Measurements from ENCODE around the gene THNSL1.
"Not testable (repeated sequence)": the region's sequence is repeated elsewhere in the genome, so short reads cannot be mapped to it uniquely, and the experiment has no call there.

THNSL1 gene, protein sequence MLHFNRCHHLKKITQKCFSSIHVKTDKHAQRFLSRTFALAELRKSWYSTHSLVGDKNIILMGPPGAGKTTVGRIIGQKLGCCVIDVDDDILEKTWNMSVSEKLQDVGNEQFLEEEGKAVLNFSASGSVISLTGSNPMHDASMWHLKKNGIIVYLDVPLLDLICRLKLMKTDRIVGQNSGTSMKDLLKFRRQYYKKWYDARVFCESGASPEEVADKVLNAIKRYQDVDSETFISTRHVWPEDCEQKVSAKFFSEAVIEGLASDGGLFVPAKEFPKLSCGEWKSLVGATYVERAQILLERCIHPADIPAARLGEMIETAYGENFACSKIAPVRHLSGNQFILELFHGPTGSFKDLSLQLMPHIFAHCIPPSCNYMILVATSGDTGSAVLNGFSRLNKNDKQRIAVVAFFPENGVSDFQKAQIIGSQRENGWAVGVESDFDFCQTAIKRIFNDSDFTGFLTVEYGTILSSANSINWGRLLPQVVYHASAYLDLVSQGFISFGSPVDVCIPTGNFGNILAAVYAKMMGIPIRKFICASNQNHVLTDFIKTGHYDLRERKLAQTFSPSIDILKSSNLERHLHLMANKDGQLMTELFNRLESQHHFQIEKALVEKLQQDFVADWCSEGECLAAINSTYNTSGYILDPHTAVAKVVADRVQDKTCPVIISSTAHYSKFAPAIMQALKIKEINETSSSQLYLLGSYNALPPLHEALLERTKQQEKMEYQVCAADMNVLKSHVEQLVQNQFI

DNA sequence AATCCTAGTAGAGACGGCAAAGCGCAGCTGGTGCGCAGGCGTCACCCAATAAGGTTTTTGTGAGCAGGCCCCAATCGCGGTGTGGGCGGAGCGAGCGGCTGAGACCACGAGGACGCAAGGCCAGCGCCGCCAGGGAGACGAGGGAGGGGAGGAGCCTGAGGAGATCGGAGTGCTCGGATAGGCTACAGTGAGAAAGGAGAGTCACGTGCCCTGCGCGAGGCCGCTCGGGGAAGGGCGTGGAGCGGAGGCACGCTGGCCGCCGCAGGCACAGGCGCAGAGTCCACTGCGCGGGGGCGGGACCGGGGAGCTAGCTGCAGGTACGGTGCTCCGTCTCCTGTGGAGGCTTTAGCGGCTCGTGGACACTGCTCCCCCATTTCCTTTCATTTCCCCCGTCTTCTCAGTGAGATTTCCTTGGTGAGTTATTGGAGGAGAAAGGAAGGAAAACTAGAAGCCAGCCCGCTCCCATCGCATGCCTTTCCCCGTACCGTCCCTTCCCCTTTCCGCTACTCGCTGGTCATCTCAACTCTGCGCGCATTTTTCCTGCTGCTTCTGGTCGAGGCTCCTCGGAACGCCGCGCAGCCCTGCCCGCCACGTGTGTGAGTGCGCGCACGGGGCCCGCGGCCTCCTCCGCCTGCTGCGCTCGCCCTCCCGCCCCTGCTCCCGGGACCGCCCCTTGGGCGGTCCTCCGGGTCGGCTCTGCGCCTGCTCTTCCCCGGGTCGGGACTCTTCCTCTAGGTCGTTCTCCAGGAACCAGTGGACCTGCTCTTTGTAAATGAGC, at the start of gene THNSL1:
TSS of gene THNSL1 (plus strand) at position 237 of the 778 bp plus-strand sequence. CDS start 6,612 bp downstream, outside the sequence.
- DNase-seq = peak; percentile 95

GRCh38 chr10:24966962-24967481, 49.4 kb upstream of the THNSL1 start:
- no peak for DNase-seq

GRCh38 chr10:24968349-24968748, 48.1 kb upstream of the THNSL1 start:
- no peak for DNase-seq

DNA sequence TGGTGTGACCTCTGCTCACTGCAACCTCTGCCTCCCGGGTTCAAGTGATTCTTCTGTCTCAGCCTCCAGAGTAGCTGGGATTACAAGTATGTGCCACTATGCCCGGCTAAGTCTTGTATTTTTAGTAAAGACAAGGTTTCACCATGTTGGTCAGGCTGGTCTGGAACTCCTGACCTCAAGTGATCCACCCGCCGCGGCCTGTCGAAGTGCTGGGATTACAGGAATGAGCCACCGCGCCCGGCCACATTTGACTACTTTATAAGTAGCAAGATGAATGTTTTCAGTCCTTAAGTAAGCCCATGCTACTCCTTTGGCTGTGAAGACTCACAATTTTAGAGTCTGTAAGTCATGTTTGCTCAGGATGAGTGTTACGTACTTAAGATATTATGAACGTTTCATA, 47.5 kb upstream of the THNSL1 start:
- not testable (repeated sequence) for DNase-seq

- no peak for DNase-seq
These were observed 46.6 kb upstream of the THNSL1 start for GRCh38 chr10:24969841-24970281.

GRCh38 chr10:24971374-24971773, 45.0 kb upstream of the THNSL1 start:
- DNase-seq = no peak

- no peak for DNase-seq
These were observed 43.2 kb upstream of the THNSL1 start for GRCh38 chr10:24973163-24973562.

DNA sequence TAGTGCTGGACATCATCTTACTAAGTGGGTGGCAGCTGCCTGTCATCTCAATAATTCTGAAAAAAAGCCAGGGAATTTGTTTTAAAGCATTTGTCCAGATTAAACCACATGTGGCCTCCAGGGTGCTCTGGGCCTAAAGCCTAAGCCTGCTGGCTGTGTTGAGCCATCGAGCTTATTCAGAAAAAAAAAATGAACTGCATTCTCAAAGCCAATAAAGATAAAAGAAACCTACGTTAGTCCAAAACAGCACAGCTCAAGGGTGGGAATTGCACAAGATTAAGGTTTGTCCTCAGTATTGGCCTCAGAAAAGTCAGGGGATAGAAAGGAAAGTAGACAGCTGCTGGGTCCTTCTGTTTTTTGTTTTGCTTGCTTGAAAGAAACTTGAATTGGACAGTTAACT, 41.4 kb upstream of the THNSL1 start:
- no peak for DNase-seq

DNA sequence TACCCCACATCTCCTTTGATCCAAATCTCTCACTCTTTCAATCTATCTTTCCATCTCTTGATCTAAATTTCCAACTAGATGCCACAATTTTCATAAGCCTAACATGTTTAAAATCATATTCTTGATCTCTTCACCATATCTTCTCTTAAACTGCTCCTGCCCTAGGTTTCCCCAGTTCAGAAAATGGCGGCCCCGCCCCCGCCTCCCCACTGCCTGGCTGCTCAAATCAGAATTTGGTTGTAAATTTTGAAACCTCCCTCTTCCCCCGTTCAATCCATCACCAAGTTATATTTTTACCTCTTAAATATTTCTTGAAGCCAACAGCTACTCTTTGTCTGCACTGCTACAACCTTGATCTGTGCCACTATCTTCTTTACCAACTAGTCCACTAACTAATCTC, 36.7 kb upstream of the THNSL1 start:
- DNase-seq = no peak

DNA sequence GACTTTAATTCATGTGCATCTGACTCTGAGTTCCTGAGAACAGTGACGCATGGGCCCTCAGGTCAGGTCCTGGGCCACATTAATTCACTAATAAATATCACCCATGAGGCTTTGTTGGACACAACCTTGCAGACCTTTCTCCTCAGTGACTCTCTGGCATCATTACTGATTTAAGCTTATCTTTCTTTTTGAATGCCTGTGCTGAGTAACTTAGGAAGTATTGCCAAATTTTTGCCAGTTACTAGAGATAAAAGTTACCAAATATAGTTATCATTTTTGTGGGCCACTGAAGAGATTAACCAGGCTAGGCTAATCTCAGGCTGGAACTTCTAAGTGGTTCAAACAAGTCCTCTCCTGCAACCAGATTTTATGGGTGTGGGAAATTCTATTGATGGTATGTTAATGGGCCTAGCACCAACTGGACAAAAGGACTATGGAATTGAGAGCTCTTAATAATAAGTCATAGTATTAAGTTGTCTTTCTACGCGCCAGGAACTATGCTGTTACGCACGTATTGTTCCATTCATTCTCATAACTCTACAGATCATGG, 35.2 kb upstream of the THNSL1 start:
- no peak for DNase-seq

DNA sequence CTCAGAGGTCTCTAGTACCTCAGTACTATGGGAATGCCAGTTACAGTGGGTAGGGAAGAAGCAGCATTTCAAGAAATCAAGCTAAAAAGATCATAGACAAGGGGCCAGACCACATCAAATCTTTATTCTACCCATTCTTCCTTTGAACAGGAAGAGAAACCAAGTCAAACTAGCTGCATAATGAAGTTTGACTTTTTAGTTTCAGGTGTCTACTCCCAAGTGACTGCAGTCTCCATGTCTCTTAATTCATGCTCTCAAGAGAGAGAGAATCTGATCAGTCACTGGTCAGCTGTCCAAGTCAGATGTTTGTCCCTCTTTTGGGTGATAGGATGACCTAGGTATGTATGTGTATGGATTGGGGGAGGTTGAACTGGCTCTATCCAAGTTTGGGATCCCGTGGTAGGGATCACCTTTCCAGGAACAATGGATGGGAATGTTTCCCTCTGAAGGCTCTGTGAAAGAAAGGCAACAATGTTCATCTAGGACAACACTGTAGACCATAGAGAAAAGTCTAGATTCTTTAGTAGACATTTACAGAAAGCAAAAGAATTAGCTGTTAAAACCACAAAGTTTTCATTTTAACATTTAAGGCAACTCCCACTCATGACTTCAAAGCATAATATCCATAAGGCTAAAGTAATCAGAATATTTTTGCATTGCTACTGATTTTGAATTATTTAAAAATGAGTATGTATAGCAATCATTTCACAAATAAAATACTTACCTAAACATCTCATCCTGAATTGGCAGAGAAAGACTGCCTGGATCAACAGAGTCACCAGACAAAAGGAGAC, 33.9 kb upstream of the THNSL1 start:
- no peak for DNase-seq

DNA sequence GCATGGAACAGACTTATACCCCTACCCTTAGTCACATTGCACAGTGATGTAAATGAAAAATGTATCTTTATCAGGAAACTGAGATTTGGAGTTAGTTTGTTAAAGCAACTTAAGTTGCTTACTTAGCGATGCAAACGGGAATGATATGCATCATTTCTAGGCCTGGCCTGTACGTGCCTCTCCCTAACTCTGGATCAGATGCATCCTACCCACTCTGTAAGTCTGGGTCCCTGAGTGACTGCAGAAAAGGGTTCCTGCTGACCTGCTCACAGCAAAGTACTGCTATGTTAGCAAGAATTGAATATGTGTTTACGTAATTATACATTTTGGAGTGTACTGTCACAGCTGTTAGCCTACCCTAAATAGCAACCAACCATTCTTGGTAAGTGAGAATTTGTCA, 33.3 kb upstream of the THNSL1 start:
- DNase-seq = no peak

DNA sequence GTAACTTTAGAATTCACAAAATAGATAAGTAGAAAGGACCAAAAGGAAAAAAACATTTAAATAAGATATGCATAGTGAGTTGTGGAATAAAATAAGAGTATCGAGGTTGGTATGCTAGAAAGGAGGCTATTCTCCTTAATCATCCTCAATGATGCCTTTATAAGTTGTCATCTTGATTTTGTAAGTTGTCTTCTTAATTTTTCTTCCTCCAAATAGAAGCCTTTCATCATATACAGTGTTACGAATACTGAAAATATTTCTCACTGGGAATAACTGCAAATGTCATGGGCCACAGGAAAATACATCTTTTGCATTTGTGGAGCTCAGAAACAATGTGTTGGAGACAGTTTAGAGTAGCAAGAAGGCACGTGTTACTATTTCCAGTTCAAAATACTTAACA, 32.5 kb upstream of the THNSL1 start:
- no peak for DNase-seq

GRCh38 chr10:24984906-24985305, 31.5 kb upstream of the THNSL1 start:
- DNase-seq = no peak

DNA sequence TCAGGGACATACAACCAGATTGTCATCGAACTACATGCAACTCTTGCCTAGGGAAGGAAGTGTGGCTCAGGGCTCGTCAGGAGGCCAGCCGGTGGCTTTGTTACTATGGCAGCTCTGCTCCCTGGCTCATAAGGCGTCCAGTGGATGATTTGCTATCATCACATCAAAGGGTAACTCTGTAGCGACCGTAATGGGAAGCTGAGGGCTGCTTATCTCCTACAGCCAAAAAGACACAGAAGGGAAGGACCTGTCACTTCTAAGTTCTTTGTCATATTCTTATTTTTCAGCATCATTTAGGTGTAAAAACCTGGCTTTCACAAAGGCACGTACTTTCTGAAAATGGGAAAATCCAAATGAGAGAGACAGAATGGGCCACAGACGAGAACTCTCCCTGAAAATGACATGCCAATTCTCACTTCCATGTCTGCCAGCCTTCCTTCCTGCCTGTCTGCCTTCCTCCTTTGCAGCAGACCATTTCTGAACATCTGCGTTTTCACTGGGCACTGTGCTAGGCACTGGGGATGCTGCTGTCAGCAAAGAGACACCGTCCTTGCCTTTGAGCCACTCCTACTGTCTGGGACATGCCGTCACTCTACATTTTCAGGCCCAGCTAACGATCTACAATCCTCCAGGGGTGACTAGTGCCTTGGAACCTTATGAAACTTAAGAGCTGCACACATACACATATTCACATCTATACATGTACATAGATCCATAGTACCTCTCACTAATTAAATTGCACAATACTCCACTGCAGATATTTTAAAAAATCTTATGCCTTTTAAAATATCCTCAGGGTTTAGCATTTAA, 27.4 kb upstream of the THNSL1 start:
- no peak for DNase-seq

DNA sequence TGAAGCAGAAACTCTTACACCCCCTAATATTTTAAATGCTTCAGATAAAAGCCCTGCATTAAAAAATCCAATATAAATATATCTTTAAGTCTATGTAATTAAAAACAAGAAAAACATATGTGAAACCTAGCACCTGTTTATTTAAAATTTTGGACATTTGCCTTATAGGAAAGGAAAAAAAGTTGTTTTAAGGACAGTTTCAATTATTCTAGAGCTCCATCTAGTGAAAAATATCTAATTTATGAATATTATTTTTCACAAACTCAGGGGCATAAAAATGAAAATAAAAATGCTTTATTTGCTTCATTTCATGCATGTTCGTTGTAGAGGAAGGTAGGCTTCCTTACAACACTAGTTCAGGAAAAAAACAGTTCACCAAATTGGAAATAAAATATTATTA, 26.5 kb upstream of the THNSL1 start:
- no peak for DNase-seq

GRCh38 chr10:24991298-24991697, 25.1 kb upstream of the THNSL1 start:
- DNase-seq = no peak

DNA sequence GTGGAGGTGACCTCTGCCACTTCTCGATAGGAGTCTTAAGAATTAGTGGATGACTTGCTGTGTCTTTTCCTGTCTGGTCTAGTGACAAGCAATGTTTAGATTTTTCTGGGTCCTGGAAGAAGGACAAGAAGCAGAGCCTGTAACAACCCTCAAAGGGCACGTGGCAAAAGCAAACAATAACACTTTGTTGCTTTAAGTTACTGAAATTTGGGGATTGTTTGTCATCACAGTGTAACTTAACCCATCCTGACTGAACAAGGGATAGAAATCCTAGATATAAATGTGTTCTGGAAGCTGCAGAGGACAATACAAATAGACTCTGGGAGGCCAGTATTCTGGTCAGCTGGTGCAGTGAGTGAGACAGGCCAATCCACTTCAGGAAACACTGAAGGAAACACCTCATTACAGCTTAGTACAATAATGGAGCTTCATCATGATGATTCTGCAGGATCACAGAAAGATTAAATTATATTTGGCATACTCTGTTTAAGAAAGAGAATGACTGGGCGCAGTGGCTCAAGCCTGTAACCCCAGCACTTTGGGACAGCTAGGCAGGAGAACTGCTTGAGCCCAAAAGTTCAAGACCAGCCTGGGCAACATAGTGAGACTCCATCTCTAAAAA, 23.8 kb upstream of the THNSL1 start:
- no peak for DNase-seq

DNA sequence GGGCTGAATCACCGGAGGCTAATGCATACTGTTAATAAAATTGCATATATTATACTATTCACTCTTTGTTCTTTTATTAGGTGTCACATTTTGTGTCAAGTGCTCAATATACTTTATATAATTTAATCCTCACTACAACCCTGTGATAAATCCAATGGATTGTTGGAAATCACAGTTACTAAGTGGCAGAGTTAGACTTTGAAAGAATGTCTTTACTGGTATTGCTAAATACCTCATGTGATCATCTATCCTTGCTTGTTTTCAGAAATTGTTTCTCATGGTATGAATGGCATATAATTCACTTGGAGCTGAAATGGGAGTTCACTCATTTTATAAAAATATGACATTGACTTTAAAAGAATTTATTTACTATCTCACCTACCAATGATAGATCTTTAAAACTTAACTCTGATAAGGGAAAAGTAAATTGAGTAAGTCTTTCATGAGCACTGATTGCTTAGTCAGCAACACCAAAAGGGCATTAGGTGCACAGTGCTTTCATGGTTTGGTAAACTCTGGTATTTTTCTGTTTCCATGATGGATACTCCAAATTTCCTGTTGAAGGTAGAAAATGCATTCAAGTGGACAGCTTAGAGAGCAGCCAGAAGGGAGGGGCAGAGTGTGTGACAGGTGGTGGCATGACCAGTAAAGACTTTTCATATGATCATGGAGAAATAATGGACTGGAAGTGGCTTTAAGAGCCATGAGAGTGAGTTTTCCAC, 23.0 kb upstream of the THNSL1 start:
- no peak for DNase-seq

GRCh38 chr10:24995072-24995471, 21.3 kb upstream of the THNSL1 start:
- no peak for DNase-seq

All from stimulated activated CD4-positive, alpha-beta T cell treated with anti-CD3 and anti-CD28 coated beads, Interleukin-12 subunit alpha, Interleukin-12 subunit beta, amount 100 ng/mL, for 4 hours (primary cell).